Measurements from ENCODE around the gene KCND2. TPM values are rescaled to one million over a fixed set of nuclear protein-coding genes. Genes with fewer than 3 reads are reported as not detected.

Gene KCND2
- total RNA-seq, 1 donor from 2014 or later: 0.29 TPM

DNA sequence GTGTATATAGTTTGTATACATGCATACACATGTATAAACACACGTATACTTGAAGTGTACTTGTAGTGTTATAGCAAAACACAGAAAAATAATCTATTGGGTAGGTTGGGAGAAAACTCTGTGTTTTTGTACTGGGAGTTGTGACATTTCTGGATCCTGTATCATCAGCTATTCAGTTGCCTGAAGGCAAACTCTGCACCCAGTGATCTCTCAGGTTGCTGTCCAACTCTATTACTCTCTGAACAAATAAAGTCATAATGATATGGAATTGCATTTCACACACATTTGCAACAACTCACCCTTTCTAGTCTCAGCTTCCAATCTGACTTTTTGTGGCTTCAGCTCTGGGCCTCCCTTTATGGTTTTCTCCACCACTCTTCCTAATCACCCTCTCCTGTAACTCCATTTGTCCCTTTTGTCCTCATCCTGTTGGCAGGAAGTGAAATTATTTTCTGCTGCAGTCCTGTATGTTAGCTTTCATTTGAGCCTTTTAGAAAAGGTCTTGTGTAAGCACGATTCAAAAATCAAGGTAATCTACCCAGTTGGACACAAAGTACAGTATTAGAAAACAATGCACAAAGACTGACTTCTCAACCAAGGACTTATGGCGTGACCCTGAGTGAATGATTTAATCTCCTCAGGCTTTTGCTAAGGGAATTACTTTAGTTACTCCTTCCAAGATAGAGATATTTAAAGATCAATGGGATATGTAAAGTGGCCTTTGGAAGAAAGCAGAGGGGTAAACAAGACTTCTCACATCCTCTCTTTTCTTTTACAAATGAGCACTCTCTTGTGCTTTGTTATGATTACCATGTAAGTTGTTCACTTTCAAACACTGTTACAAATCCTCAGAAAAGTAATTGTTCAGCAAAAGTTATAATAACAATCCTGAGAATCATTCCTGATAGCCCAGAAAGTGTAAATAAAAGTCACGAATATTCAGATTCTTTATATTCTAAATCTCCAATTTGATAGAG, 249.1 kb downstream of the KCND2 start:
- TF ChIP-seq, protein P1, sequence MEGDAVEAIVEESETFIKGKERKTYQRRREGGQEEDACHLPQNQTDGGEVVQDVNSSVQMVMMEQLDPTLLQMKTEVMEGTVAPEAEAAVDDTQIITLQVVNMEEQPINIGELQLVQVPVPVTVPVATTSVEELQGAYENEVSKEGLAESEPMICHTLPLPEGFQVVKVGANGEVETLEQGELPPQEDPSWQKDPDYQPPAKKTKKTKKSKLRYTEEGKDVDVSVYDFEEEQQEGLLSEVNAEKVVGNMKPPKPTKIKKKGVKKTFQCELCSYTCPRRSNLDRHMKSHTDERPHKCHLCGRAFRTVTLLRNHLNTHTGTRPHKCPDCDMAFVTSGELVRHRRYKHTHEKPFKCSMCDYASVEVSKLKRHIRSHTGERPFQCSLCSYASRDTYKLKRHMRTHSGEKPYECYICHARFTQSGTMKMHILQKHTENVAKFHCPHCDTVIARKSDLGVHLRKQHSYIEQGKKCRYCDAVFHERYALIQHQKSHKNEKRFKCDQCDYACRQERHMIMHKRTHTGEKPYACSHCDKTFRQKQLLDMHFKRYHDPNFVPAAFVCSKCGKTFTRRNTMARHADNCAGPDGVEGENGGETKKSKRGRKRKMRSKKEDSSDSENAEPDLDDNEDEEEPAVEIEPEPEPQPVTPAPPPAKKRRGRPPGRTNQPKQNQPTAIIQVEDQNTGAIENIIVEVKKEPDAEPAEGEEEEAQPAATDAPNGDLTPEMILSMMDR (IDR thresholded peaks at IDR 0.05; ENCODE audit: insufficient read depth, low read length, poor library complexity, severe bottlenecking): no peak
- DNase-seq (ENCODE audit: low read depth): no peak
- no peaks in the 10 kb centered on the region for H3K36me3 ChIP-seq (ENCODE audit: control insufficient read depth, insufficient read depth, low read length)
- H3K27me3 ChIP-seq (ENCODE audit: control insufficient read depth, insufficient read depth, low read length): no peaks in the 10 kb centered on the region
- H3K4me3 ChIP-seq (ENCODE audit: low read depth, low read length): no peak overlapping the region

DNA sequence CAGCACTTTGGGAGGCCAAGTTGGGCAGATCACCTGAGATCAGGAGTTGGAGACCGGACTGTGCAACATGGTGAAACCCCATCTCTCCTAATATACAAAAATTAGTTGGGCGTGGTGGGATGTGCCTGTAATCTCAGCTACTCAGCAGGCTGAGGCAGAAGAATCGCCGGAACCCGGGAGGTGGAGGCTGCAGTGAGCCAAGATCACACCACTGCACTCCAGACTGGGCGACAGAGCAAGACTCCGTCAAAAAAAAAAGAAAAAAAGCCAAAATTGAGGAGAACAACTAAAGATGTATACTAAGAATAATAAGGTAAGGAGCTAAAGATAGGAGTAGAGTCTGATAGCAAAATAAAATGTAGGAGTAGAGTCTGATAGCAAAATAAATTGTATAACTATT, 251.0 kb downstream of the KCND2 start:
- DNase-seq (ENCODE audit: low read depth): no peak
- H3K36me3 ChIP-seq (ENCODE audit: control insufficient read depth, insufficient read depth, low read length): no peaks in the 10 kb centered on the region
- no peak overlapping the region for H3K4me3 ChIP-seq (ENCODE audit: low read depth, low read length)
- TF ChIP-seq, protein P1 (IDR thresholded peaks at IDR 0.05; ENCODE audit: insufficient read depth, low read length, poor library complexity, severe bottlenecking): no peak
- no peaks in the 10 kb centered on the region for H3K27me3 ChIP-seq (ENCODE audit: control insufficient read depth, insufficient read depth, low read length)

DNA sequence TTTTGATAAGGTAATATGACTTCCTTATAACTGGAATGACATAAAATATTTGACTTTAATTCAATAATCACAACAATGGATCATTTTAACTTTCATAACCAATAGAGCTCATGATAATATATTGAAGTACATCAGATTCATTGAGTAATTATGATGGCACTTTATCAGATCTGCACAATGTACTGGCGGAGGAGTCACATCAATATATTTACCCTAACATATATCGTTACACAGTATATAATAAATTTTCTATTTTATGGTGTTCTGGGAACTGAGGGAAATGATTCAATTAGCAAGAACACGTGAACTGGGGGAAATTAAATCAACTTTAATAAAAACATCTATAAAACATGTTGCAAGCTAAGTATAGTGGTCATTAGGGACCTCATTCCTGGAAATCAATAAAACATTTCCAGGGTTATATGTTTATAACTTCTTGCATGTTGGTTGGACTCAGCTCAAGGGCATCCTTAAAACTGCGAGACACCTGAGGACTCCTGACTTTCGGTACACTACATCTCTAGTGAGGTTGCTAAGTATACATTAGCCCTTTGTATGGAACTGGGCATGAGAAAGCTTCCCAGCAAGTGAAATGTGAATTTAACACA, 254.0 kb downstream of the KCND2 start:
- TF ChIP-seq, protein P1 (IDR thresholded peaks at IDR 0.05; ENCODE audit: insufficient read depth, low read length, poor library complexity, severe bottlenecking): no peak
- no peaks in the 10 kb centered on the region for H3K36me3 ChIP-seq (ENCODE audit: control insufficient read depth, insufficient read depth, low read length)
- no peak overlapping the region for H3K4me3 ChIP-seq (ENCODE audit: low read depth, low read length)
- DNase-seq (ENCODE audit: low read depth): no peak
- no peaks in the 10 kb centered on the region for H3K27me3 ChIP-seq (ENCODE audit: control insufficient read depth, insufficient read depth, low read length)

DNA sequence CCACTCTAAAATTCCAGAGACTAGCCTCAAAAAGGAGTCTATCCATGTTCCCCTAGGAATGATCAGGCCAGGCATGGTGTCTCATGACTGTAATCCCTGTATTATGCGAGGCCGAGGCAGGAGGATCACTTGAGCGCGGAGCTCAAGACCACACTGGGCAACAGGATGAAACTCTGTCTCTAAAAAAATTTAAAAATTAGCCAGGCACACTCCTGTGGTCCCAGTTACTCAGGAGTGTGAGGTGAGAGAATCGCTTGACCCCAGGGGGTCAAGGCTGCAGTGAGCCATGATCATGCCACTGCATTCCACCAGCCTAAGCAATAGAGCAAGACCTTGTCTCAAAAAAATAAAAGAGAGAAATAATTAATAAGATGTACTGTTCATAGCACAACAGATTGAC, 256.8 kb downstream of the KCND2 start:
- DNase-seq (ENCODE audit: low read depth): no peak
- Histone ChIP-seq H3K4me3 (ENCODE audit: low read depth, low read length) (no peak overlapping the region), H3K36me3 (ENCODE audit: control insufficient read depth, insufficient read depth, low read length) (no peaks in the 10 kb centered on the region), H3K27me3 (ENCODE audit: control insufficient read depth, insufficient read depth, low read length) (no peaks in the 10 kb centered on the region)
- TF ChIP-seq, protein P1 (IDR thresholded peaks at IDR 0.05; ENCODE audit: insufficient read depth, low read length, poor library complexity, severe bottlenecking): no peak

DNA sequence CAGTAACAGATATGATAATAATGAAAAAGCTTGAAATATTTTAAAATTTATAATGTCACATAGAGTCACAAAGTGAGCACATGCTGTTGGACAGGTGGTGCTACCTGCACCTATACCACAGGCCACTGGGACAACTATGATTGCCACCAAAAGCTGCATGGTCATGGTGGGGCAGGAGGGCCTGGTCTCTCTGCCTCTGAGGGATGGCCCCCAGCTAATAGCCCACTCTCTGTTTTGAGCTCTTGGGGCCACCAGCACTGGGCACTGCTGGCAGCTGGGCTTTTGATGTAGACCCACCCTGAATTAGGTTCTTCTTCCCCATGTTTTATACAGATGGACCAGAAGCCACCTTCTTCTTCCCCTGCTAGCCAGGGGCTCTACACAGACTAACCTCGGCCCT, 265.4 kb downstream of the KCND2 start:
- TF ChIP-seq, protein P1 (IDR thresholded peaks at IDR 0.05; ENCODE audit: insufficient read depth, low read length, poor library complexity, severe bottlenecking): no peak
- Histone ChIP-seq H3K27me3 (ENCODE audit: control insufficient read depth, insufficient read depth, low read length) (no peaks in the 10 kb centered on the region), H3K36me3 (ENCODE audit: control insufficient read depth, insufficient read depth, low read length) (no peaks in the 10 kb centered on the region), H3K4me3 (ENCODE audit: low read depth, low read length) (no peak overlapping the region)
- no peak for DNase-seq (ENCODE audit: low read depth)

Measured in kidney epithelial cell (primary cell).